ENCODE data around the gene MACF1.
A peak's percentile ranks its signal among the peaks of the same experiment; 100 is the strongest.
"Not testable (repeated sequence)": the region's sequence is repeated elsewhere in the genome, so short reads cannot be mapped to it uniquely, and the experiment has no call there.

The MACF1 gene

DNA sequence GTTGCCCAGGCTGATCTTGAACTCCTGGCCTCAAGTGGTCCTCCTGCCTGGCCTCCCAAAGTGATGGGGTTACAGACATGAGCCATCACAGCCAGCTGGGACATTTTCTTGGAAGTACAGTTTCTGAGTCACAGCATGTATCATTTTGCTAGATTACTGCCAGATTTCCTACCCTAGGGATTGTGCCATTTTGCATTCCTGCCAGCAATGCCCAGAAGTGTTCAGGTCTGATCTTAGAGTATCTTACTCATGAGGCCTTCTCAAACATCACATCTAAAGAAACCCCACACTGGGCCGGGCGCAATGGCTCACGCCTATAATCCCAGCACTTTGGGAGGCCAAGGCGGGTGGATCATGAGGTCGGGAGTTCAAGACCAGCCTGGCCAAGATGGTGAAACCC, 297.2 kb downstream of the MACF1 start:
- Histone ChIP-seq H3K27me3 (replicated peaks; ENCODE audit: control insufficient read depth, insufficient read depth, low read length) (no peaks in the 10 kb centered on the region), H3K4me3 (replicated peaks; ENCODE audit: low read depth, low read length) (no peak overlapping the region), H3K36me3 (ENCODE audit: control insufficient read depth, insufficient read depth, low read length) (no peaks in the 10 kb centered on the region)
- no peak for DNase-seq (ENCODE audit: extremely low read depth, insufficient read length)
- TF ChIP-seq, protein P1, sequence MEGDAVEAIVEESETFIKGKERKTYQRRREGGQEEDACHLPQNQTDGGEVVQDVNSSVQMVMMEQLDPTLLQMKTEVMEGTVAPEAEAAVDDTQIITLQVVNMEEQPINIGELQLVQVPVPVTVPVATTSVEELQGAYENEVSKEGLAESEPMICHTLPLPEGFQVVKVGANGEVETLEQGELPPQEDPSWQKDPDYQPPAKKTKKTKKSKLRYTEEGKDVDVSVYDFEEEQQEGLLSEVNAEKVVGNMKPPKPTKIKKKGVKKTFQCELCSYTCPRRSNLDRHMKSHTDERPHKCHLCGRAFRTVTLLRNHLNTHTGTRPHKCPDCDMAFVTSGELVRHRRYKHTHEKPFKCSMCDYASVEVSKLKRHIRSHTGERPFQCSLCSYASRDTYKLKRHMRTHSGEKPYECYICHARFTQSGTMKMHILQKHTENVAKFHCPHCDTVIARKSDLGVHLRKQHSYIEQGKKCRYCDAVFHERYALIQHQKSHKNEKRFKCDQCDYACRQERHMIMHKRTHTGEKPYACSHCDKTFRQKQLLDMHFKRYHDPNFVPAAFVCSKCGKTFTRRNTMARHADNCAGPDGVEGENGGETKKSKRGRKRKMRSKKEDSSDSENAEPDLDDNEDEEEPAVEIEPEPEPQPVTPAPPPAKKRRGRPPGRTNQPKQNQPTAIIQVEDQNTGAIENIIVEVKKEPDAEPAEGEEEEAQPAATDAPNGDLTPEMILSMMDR (IDR thresholded peaks at IDR 0.05; ENCODE audit: insufficient read depth, low read length, poor library complexity, severe bottlenecking), result no peak

DNA sequence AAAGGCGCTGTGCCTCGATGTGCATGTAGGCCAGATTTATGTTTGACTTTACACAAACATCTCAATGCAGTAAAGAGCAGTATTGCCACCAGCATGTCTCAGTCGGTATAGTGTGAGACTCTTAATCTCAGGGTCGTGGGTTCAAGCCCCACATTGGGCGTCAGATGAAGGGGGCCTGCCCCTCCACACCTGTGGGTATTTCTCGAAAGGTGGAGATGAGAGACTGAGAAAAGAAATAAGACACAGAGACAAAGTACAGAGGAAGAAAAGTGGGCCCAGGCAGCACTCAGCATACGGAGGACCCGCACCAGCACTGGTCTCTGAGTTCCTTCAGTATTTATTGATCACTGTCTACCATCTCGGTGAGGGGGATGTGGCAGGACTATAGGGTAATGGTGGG, 299.9 kb downstream of the MACF1 start:
- H3K36me3 ChIP-seq (ENCODE audit: control insufficient read depth, insufficient read depth, low read length); H3K27me3 ChIP-seq (replicated peaks; ENCODE audit: control insufficient read depth, insufficient read depth, low read length); H3K4me3 ChIP-seq (replicated peaks; ENCODE audit: low read depth, low read length); DNase-seq (ENCODE audit: extremely low read depth, insufficient read length): not testable (repeated sequence)

DNA sequence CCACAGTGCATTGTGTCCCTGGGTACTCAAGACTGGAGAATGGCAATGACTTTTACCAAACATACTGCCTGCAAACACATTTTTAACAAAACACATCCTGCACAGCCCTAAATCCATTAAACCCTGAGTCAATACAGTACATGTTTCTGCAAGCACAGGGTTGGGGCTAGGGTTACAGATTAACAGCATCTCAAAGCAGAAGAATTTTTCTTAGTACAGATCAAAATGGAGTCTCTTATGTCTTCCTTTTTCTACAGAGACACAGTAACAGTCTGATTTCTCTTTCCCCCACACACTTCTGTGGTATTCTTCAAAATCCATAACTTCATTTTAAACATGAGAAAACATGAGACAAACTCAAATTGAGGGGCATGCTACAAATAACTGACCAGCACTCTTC, 300.8 kb downstream of the MACF1 start:
- no peak for DNase-seq (ENCODE audit: extremely low read depth, insufficient read length)
- no peaks in the 10 kb centered on the region for H3K27me3 ChIP-seq (replicated peaks; ENCODE audit: control insufficient read depth, insufficient read depth, low read length)
- no peaks in the 10 kb centered on the region for H3K36me3 ChIP-seq (ENCODE audit: control insufficient read depth, insufficient read depth, low read length)
- H3K4me3 ChIP-seq (replicated peaks; ENCODE audit: low read depth, low read length), result no peak overlapping the region
- TF ChIP-seq, protein P1 (IDR thresholded peaks at IDR 0.05; ENCODE audit: insufficient read depth, low read length, poor library complexity, severe bottlenecking), result no peak

DNA sequence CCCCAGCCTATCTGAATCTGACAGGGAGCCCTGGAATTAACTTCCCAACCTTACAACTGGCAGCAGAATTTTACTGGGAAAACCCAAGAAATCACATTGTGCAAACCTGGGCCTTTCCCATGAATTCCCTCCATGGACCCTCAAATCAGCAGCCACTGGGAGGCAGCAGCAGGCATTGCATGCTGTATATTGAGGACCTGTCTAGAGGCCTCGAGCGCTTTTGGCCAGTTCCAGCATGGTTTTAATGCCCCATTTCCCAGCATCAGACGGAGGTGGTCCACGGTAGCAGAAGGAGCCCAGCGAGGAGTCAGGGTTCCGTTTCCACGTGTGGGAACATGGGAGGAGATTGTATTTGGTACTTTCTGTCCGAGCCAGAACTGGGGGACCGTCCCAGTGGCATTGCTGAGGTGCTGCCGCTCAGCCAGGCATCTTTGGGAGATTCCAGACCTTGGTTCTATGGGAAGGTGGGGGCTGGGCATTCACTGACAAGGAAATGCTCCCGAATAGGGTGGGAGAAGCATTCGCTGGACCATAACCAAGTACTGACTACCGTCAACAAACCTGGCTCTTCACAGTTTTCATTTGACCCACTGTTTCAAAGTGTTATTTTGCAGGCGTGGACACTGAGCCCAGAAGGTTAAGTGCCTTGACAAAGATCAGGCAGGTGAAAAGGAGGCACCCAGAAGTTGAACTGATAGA, 302.9 kb downstream of the MACF1 start:
- Histone ChIP-seq H3K36me3 (ENCODE audit: control insufficient read depth, insufficient read depth, low read length) (no peaks in the 10 kb centered on the region), H3K4me3 (replicated peaks; ENCODE audit: low read depth, low read length) (no peak overlapping the region), H3K27me3 (replicated peaks; ENCODE audit: control insufficient read depth, insufficient read depth, low read length) (no peaks in the 10 kb centered on the region)
- TF ChIP-seq, protein P1 (IDR thresholded peaks at IDR 0.05; ENCODE audit: insufficient read depth, low read length, poor library complexity, severe bottlenecking), result peak; percentile 16
- no peak for DNase-seq (ENCODE audit: extremely low read depth, insufficient read length)

DNA sequence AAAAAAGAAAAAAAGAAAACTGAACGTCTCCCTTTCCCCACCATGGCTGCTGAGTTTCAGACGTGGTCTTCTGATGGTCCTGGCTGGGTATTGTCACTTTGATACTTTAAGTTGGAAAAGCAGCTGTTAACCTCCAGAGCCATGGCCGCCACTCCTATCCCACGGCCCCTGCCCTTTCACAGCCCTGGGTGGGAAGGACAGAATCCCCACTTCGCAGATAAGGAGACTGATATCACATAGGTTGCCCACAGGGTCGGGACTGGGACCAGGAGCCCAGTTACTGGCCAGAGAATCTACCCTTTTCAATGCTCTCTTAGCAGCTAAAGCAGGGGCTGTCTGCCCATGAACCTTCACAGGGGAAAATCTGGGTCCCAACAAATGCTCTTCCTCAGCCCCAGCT, 303.8 kb downstream of the MACF1 start:
- H3K36me3 ChIP-seq (ENCODE audit: control insufficient read depth, insufficient read depth, low read length), result no peaks in the 10 kb centered on the region
- H3K27me3 ChIP-seq (replicated peaks; ENCODE audit: control insufficient read depth, insufficient read depth, low read length), result no peaks in the 10 kb centered on the region
- DNase-seq (ENCODE audit: extremely low read depth, insufficient read length), result no peak
- no peak overlapping the region for H3K4me3 ChIP-seq (replicated peaks; ENCODE audit: low read depth, low read length)
- TF ChIP-seq, protein P1 (IDR thresholded peaks at IDR 0.05; ENCODE audit: insufficient read depth, low read length, poor library complexity, severe bottlenecking), result no peak

DNA sequence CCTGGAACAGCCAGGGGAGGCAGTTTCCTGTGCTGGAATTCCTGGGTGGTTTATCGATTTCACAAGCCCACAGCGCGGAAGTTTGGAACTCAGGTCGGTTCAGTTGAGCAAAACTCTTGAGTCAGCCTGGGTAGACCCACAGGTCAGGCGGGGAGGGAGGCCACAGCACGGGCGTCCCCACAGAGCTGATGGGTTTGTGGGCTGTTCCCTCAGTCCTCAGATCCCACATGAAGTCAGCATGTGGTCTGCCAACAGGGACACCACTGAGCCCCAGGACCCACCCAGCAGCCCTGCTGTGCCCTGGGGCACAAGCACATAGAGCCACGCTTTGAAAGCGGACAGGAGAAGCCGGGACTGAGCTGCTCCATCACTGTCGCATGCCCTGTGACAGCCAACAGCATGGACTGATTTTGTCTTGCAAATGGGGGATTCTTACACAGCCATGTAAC, 304.4 kb downstream of the MACF1 start:
- H3K36me3 ChIP-seq (ENCODE audit: control insufficient read depth, insufficient read depth, low read length), result no peaks in the 10 kb centered on the region
- H3K4me3 ChIP-seq (replicated peaks; ENCODE audit: low read depth, low read length), result no peak overlapping the region
- DNase-seq (ENCODE audit: extremely low read depth, insufficient read length), result peak; percentile 68
- TF ChIP-seq, protein P1 (IDR thresholded peaks at IDR 0.05; ENCODE audit: insufficient read depth, low read length, poor library complexity, severe bottlenecking), result no peak
- H3K27me3 ChIP-seq (replicated peaks; ENCODE audit: control insufficient read depth, insufficient read depth, low read length), result no peaks in the 10 kb centered on the region

Data from GM06990 (cell line).